Keratinocyte (primary cell): ENCODE results near the gene MCF2L2. TPM values are rescaled to one million over a fixed set of nuclear protein-coding genes. Genes with fewer than 3 reads are reported as not detected.

Experiments used
- DNase-seq: peaks from one replicate; pipeline ENCODE4 v3.0.0-alpha.2; 2011; ENCODE audit warnings: low read depth, missing footprints, low spot score
- FAIRE-seq: peaks from 2 replicates; lab custom pipeline; 2011; peaks lifted over from hg19 to GRCh38; lab: Jason Lieb, UNC
- H2AFZ ChIP-seq: 2 replicates; pipeline ENCODE4 v1.6.0; 2012; ENCODE audit warnings: low read length, control low read depth, inconsistent platforms; ENCODE audit not compliant: control insufficient read depth
- H3K27ac ChIP-seq: 2 replicates; pipeline ENCODE4 v1.5.1; 2011; ENCODE audit warnings: low read length; ENCODE audit not compliant: control insufficient read depth, insufficient read depth
- H3K27me3 ChIP-seq: 3 replicates; pipeline ENCODE4 v1.6.0; 2011; ENCODE audit warnings: low read length; ENCODE audit not compliant: control insufficient read depth, insufficient read depth; ENCODE audit errors: extremely low read depth
- H3K36me3 ChIP-seq, 2 experiments: 2 replicates in 1 of 2; 3 replicates in 1 of 2; pipeline ENCODE4 v1.5.1; 2011; ENCODE audit warnings: low read length in 2 of 2, mild to moderate bottlenecking in 1 of 2; ENCODE audit not compliant: control insufficient read depth in 2 of 2, insufficient read depth in 2 of 2; ENCODE audit errors: extremely low read depth in 1 of 2
- H3K4me1 ChIP-seq: 3 replicates; pipeline ENCODE4 v1.5.1; 2011; ENCODE audit warnings: low read length; ENCODE audit not compliant: control insufficient read depth, insufficient read depth; ENCODE audit errors: extremely low read depth
- H3K4me2 ChIP-seq: 3 replicates; pipeline ENCODE4 v1.6.0; 2011; ENCODE audit warnings: low read depth, low read length; ENCODE audit not compliant: control insufficient read depth, insufficient read depth; ENCODE audit errors: extremely low read depth
- H3K4me3 ChIP-seq, 3 experiments: fragments of 200-600 bp in 1 of 3; sonication (generic) in 1 of 3; 2 replicates in 2 of 3; 3 replicates in 1 of 3; pipeline ENCODE4 v1.5.1; 2011 to 2016; ENCODE audit warnings: low read length in 3 of 3, mild to moderate bottlenecking in 3 of 3, control low read depth in 2 of 3, inconsistent platforms in 1 of 3, low read depth in 1 of 3, mixed read lengths in 1 of 3, mixed run types in 1 of 3, moderate library complexity in 1 of 3; ENCODE audit not compliant: control insufficient read depth in 2 of 3, insufficient read depth in 2 of 3; ENCODE audit errors: extremely low read depth in 1 of 3
- H3K79me2 ChIP-seq: 2 replicates; pipeline ENCODE4 v1.6.0; 2012; ENCODE audit warnings: low read length; ENCODE audit not compliant: control insufficient read depth, insufficient read depth
- H3K9ac ChIP-seq: 3 replicates; pipeline ENCODE4 v1.6.0; 2011; ENCODE audit warnings: low read length; ENCODE audit not compliant: control insufficient read depth, insufficient read depth; ENCODE audit errors: extremely low read depth
- H3K9me1 ChIP-seq: 3 replicates; pipeline ENCODE4 v1.6.0; 2011; ENCODE audit warnings: low read length; ENCODE audit not compliant: control insufficient read depth, insufficient read depth; ENCODE audit errors: extremely low read depth
- H3K9me3 ChIP-seq: 2 replicates; pipeline ENCODE4 v1.5.1; 2012; ENCODE audit warnings: low read depth, low read length; ENCODE audit not compliant: control insufficient read depth
- H4K20me1 ChIP-seq: 3 replicates; pipeline ENCODE4 v1.6.0; 2011; ENCODE audit warnings: low read length; ENCODE audit not compliant: control insufficient read depth, insufficient read depth; ENCODE audit errors: extremely low read depth
- CTCF ChIP-seq, 3 experiments: IDR thresholded peaks in 1 of 3; conservative IDR thresholded peaks in 1 of 3; optimal IDR thresholded peaks in 1 of 3; 2 replicates in 2 of 3; 3 replicates in 1 of 3; pipeline versions ENCODE3 to v1.5.1; 2011; ENCODE audit warnings: low read length in 3 of 3, mild to moderate bottlenecking in 3 of 3, moderate library complexity in 2 of 3, control low read depth in 1 of 3, inconsistent platforms in 1 of 3; ENCODE audit not compliant: insufficient read depth in 2 of 3; ENCODE audit errors: extremely low read depth in 1 of 3
- EZH2 ChIP-seq: IDR thresholded peaks from one replicate; pipeline ENCODE4 v1.6.1; 2012; ENCODE audit warnings: inconsistent platforms, mild to moderate bottlenecking, low read length, moderate library complexity
- dilution Hi-C: fragments of 300-500 bp; cut with MboI; formaldehyde crosslinking; loops from one replicate; pipeline ENCODE4 v1.7.0; 2020; ENCODE audit warnings: low sequenced_read_pairs; ENCODE audit not compliant: extremely low pct_ligation_motif_present
- polyA plus RNA-seq, 5 experiments: library from polyadenylated mRNA; depleted of rRNA in 3 of 5; stranded (reverse) in 3 of 5; stranded (forward) in 1 of 5; unstranded in 1 of 5; fragments of >200 nt; gene quantifications; 1 replicate in 1 of 5; 2 replicates in 3 of 5; 3 replicates in 1 of 5; pipeline versions ENCODE4 v1.2.1 to v1.2.3, GENCODE V29; 2011 to 2012; ENCODE audit warnings: missing spikeins in 2 of 5, low read depth in 1 of 5, low replicate concordance in 1 of 5

MCF2L2 gene
- polyA plus RNA-seq, 1 donor (not counting 4 experiments of a cell fraction or from before 2014, with no cell fraction given) = 0.26 TPM

GRCh38 chr3:183329543-183329942, 98.9 kb downstream of the MCF2L2 start:
- H3K4me1 ChIP-seq = peaks cover 25% of the 10 kb centered on the region
- dilution Hi-C loops = no loop called here
- DNase-seq (no peak), FAIRE-seq (peak; percentile 69)
- no peak for TF ChIP-seq EZH2
- TF ChIP-seq CTCF (optimal IDR thresholded peaks at IDR 0.05 in 1 of 3, IDR thresholded peaks at IDR 0.05 in 1 of 3, conservative IDR thresholded peaks at IDR 0.05 in 1 of 3; ENCODE audit: extremely low read depth in 1 of 3, insufficient read depth in 2 of 3, low read length in 3 of 3) = no peak
- no peaks in the 10 kb centered on the region for H3K9me1 ChIP-seq
- H2AFZ ChIP-seq = no peak overlapping the region
- no peak overlapping the region for H3K9ac ChIP-seq
- no peaks in the 10 kb centered on the region for H3K36me3 ChIP-seq
- H3K9me3 ChIP-seq = no peaks in the 10 kb centered on the region
- H3K4me2 ChIP-seq = no peak overlapping the region
- no peak overlapping the region for H3K27ac ChIP-seq
- no peaks in the 10 kb centered on the region for H3K79me2 ChIP-seq
- no peaks in the 10 kb centered on the region for H4K20me1 ChIP-seq
- H3K27me3 ChIP-seq = no peaks in the 10 kb centered on the region
- H3K4me3 ChIP-seq = no peak overlapping the region

- FAIRE-seq = no peak
- peak overlapping the region; percentile 73 for H3K27ac ChIP-seq
Observed at GRCh38 chr3:183328823-183329222, 99.6 kb downstream of the MCF2L2 start.

More at GRCh38 chr3:183328823-183329222, 99.6 kb downstream of the MCF2L2 start:
- Histone ChIP-seq H3K4me3 (no peak overlapping the region), H3K4me1 (peaks cover 32% of the 10 kb centered on the region), H3K4me2 (peak overlapping the region; percentile 55), H3K36me3 (no peaks in the 10 kb centered on the region), H2AFZ (no peak overlapping the region), H3K27me3 (no peaks in the 10 kb centered on the region), H3K9me1 (no peaks in the 10 kb centered on the region), H4K20me1 (no peaks in the 10 kb centered on the region), H3K9me3 (no peaks in the 10 kb centered on the region), H3K9ac (peak overlapping the region; percentile 43), H3K79me2 (no peaks in the 10 kb centered on the region)
- dilution Hi-C loops = no loop called here
- DNase-seq = peak; percentile 23
- TF ChIP-seq CTCF (optimal IDR thresholded peaks at IDR 0.05 in 1 of 3, IDR thresholded peaks at IDR 0.05 in 1 of 3, conservative IDR thresholded peaks at IDR 0.05 in 1 of 3; ENCODE audit: extremely low read depth in 1 of 3, insufficient read depth in 2 of 3, low read length in 3 of 3) (no peak), EZH2 (no peak)
